Memory B cell (primary cell): ENCODE data around the gene RAPGEF6.

Experiments
- ATAC-seq: fragments of 150-1000 bp; cut with Tn5 transposase; 2 replicates; pipeline ENCODE4 v1.10.0; 2021; ENCODE audit warnings: low read depth, mild to moderate bottlenecking, moderate library complexity
- DNase-seq, 2 donors: peaks; one replicate each; pipeline ENCODE4 v3.0.0; 2022; ENCODE audit warnings: low spot score in 2 of 2
- H3K27ac Mint-ChIP-seq: one replicate; pipeline ENCODE4 v1.8.0; 2022; ENCODE audit warnings: mild to moderate bottlenecking, moderate library complexity, mixed read lengths
- H3K27me3 Mint-ChIP-seq: one replicate; pipeline ENCODE4 v1.8.0; 2022; ENCODE audit warnings: mixed read lengths
- H3K36me3 Mint-ChIP-seq: one replicate; pipeline ENCODE4 v1.8.0; 2022; ENCODE audit warnings: mild to moderate bottlenecking, mixed read lengths
- H3K4me1 Mint-ChIP-seq: one replicate; pipeline ENCODE4 v1.8.0; 2022; ENCODE audit warnings: mixed read lengths
- H3K4me3 Mint-ChIP-seq: one replicate; pipeline ENCODE4 v1.8.0; 2022; ENCODE audit warnings: mild to moderate bottlenecking, moderate library complexity, mixed read lengths
- H3K9me3 Mint-ChIP-seq: one replicate; pipeline ENCODE4 v1.8.0; 2022; ENCODE audit warnings: mixed read lengths

Gene RAPGEF6

GRCh38 chr5:131659290-131659689, 24.3 kb upstream of the RAPGEF6 start:
- Mint-ChIP-seq H3K27me3 (no peaks in the 10 kb centered on the region), H3K4me1 (no peaks in the 10 kb centered on the region), H3K27ac (no peak overlapping the region), H3K9me3 (peaks cover 14% of the 10 kb centered on the region), H3K36me3 (peaks cover 50% of the 10 kb centered on the region), H3K4me3 (no peak overlapping the region)
- ATAC-seq = no peak
- no peak for DNase-seq

DNA sequence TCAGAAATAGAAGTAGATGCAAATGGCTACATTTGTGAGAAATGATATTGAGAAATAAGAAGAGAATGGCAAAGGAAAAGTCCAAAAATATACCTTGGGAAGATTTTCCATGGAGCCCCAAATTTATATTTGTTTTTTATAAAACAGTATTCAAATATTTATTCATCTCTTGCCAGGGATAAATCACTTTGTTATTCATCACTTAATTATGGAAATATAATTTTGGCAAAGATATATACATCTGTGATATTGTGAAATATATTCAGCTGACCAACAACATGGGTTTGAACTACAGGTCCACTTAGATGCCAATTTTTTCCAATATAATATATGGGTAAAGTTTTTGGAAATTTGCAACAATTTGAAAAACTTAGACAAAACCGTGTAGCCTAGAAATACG, 19.7 kb upstream of the RAPGEF6 start:
- no peaks in the 10 kb centered on the region for H3K27me3 Mint-ChIP-seq
- H3K9me3 Mint-ChIP-seq = peaks cover 9% of the 10 kb centered on the region
- H3K36me3 Mint-ChIP-seq = peaks cover 41% of the 10 kb centered on the region
- H3K4me1 Mint-ChIP-seq = peaks cover 3% of the 10 kb centered on the region
- no peak overlapping the region for H3K27ac Mint-ChIP-seq
- ATAC-seq (no peak), DNase-seq (no peak)
- H3K4me3 Mint-ChIP-seq = no peak overlapping the region

DNA sequence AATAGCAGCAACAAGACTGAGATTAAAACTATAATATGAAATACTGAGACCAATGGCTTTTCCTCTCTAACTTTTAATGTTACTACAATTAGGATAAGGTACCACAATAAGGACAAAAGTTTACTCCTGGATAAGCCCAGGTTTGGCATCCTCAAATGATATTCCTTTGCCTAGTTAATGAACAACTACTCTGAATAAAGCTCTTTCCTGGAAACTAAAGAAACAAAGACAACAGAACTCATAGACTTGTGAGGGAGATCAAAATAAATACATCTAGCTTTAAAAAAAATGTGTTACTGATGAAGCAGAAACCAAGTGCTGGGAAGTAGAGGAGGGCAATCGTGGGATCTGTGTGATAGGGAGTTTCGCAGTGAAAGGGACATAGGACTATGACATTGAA, 19.3 kb upstream of the RAPGEF6 start:
- Mint-ChIP-seq H3K27ac (no peak overlapping the region), H3K36me3 (peaks cover 39% of the 10 kb centered on the region), H3K4me3 (no peak overlapping the region), H3K27me3 (no peaks in the 10 kb centered on the region), H3K9me3 (peaks cover 8% of the 10 kb centered on the region), H3K4me1 (peaks cover 3% of the 10 kb centered on the region)
- ATAC-seq (no peak), DNase-seq (no peak)

GRCh38 chr5:131649161-131649560, 14.1 kb upstream of the RAPGEF6 start:
- ATAC-seq = no peak

DNA sequence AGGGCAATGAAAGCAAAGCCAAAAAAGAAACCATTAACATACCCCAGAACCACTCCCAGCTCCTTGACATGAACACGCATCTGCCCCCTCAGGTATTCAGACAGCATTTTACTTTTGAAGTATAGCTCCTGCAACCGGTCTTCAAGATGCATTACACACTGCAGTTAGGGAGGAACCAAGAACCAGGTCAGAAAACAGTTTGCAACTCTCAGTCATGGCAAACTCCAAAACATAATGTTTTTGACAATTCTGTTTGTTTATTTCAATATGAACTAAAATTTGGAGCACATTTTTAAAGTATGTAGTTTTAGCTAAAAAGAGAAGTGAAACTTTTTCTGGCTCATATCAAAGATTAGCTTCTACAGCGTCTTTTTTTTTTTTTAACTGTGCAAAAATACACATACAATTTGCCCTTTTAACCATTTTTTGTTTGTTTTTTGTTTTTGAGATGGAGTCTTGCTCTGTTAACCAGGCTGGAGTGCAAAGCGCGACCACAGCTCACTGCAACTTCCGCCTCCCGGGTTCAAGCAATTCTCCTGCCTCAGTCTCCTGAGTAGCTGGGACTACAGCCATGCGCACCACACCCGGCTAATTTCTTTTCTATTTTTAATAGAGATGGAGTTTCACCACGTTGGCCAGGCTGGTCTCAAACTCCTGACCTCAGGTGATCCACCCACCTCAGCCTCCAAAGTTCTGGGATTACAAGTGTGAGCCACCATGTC, 12.2 kb upstream of the RAPGEF6 start:
- peak in 1 of 2 donors; percentile 40 for DNase-seq
- peak; percentile 94 for ATAC-seq
- peaks cover 21% of the 10 kb centered on the region for H3K36me3 Mint-ChIP-seq
- H3K4me3 Mint-ChIP-seq = peak overlapping the region; percentile 88
- H3K27me3 Mint-ChIP-seq = no peaks in the 10 kb centered on the region
- H3K4me1 Mint-ChIP-seq = peaks cover 12% of the 10 kb centered on the region
- H3K27ac Mint-ChIP-seq = peak overlapping the region; percentile 87
- peaks cover 8% of the 10 kb centered on the region for H3K9me3 Mint-ChIP-seq

More at GRCh38 chr5:131649161-131649560, 14.1 kb upstream of the RAPGEF6 start:
- H3K9me3 Mint-ChIP-seq = peaks cover 8% of the 10 kb centered on the region
- no peak for DNase-seq
- no peak overlapping the region for H3K27ac Mint-ChIP-seq
- no peaks in the 10 kb centered on the region for H3K27me3 Mint-ChIP-seq
- peaks cover 19% of the 10 kb centered on the region for H3K36me3 Mint-ChIP-seq
- H3K4me3 Mint-ChIP-seq = no peak overlapping the region
- H3K4me1 Mint-ChIP-seq = peaks cover 12% of the 10 kb centered on the region

GRCh38 chr5:131644822-131645221, 9.8 kb upstream of the RAPGEF6 start:
- peaks cover 5% of the 10 kb centered on the region for H3K36me3 Mint-ChIP-seq
- H3K27ac Mint-ChIP-seq = no peak overlapping the region
- no peak overlapping the region for H3K4me3 Mint-ChIP-seq
- DNase-seq (no peak), ATAC-seq (no peak)
- peaks cover 15% of the 10 kb centered on the region for H3K4me1 Mint-ChIP-seq
- H3K27me3 Mint-ChIP-seq = no peaks in the 10 kb centered on the region
- peaks cover 2% of the 10 kb centered on the region for H3K9me3 Mint-ChIP-seq

GRCh38 chr5:131644370-131644769, 9.3 kb upstream of the RAPGEF6 start:
- no peak for DNase-seq
- H3K4me1 Mint-ChIP-seq = peaks cover 20% of the 10 kb centered on the region
- H3K27me3 Mint-ChIP-seq = no peaks in the 10 kb centered on the region
- H3K27ac Mint-ChIP-seq = no peak overlapping the region
- no peak for ATAC-seq
- H3K36me3 Mint-ChIP-seq = peaks cover 2% of the 10 kb centered on the region
- no peaks in the 10 kb centered on the region for H3K9me3 Mint-ChIP-seq
- no peak overlapping the region for H3K4me3 Mint-ChIP-seq

GRCh38 chr5:131641494-131641893, 6.5 kb upstream of the RAPGEF6 start:
- Mint-ChIP-seq H3K9me3 (no peaks in the 10 kb centered on the region), H3K4me1 (peaks cover 13% of the 10 kb centered on the region), H3K4me3 (no peak overlapping the region), H3K27ac (no peak overlapping the region), H3K27me3 (no peaks in the 10 kb centered on the region), H3K36me3 (peaks cover 2% of the 10 kb centered on the region)
- ATAC-seq (no peak), DNase-seq (no peak)

- Mint-ChIP-seq H3K4me1 (peaks cover 15% of the 10 kb centered on the region), H3K36me3 (peaks cover 2% of the 10 kb centered on the region), H3K4me3 (no peak overlapping the region), H3K27ac (no peak overlapping the region), H3K9me3 (no peaks in the 10 kb centered on the region), H3K27me3 (no peaks in the 10 kb centered on the region)
- DNase-seq (no peak), ATAC-seq (peak; percentile 58)
Observed at GRCh38 chr5:131640043-131640856, 5.2 kb upstream of the RAPGEF6 start.

DNA sequence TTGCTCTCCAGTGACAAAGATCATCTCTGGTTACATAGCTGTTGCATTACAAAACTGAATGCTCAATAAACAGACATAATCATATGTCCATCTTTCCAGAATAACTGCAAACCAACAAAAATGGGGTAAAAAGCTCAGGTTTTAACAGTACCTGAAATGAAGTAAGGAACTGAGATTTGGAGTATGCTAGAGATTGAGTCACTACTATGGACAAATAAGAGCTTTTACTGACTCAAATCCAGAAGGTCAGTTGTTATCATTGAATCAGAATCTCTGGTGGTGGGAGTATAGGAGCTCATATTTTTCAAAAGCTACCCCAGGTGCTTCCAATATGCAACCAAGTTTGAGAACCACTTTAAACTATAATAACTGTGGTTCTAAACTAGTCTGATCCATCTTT, 4.1 kb upstream of the RAPGEF6 start:
- H3K27ac Mint-ChIP-seq = peak overlapping the region; percentile 38
- no peak for ATAC-seq

DNA sequence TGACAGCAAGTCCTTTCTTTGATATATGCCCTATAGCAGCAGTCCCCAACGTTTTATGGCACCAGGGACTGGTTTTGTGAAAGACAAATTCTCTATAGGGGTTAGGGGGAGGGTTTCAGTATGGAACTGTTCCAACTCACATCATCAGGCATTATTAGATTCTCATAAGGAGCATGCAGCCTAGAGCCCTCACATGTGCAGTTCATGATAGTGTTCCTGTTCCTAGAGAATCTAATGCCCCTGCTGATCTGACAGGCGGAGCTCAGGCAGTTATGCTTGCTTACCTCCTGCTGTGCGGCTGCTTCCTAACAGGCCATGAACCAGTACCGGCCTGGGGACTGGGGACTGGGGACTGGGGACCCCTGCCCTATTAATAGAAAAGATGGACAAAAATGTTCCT, 2.7 kb upstream of the RAPGEF6 start:
- DNase-seq = no peak
- no peak for ATAC-seq
- Mint-ChIP-seq H3K27ac (no peak overlapping the region), H3K36me3 (no peaks in the 10 kb centered on the region), H3K27me3 (no peaks in the 10 kb centered on the region), H3K9me3 (no peaks in the 10 kb centered on the region), H3K4me3 (no peak overlapping the region), H3K4me1 (peaks cover 23% of the 10 kb centered on the region)

More for the DNA sequence above, 4.1 kb upstream of the RAPGEF6 start:
- no peaks in the 10 kb centered on the region for H3K9me3 Mint-ChIP-seq
- H3K36me3 Mint-ChIP-seq = peaks cover 2% of the 10 kb centered on the region
- H3K4me1 Mint-ChIP-seq = peaks cover 17% of the 10 kb centered on the region
- H3K27me3 Mint-ChIP-seq = no peaks in the 10 kb centered on the region
- no peak overlapping the region for H3K4me3 Mint-ChIP-seq
- no peak for DNase-seq

GRCh38 chr5:131635684-131636572, 899 bp upstream of the RAPGEF6 start:
- Mint-ChIP-seq H3K27me3 (no peaks in the 10 kb centered on the region), H3K4me1 (peaks cover 23% of the 10 kb centered on the region), H3K9me3 (no peaks in the 10 kb centered on the region), H3K4me3 (peak overlapping the region; percentile 97), H3K27ac (peak overlapping the region; percentile 99), H3K36me3 (no peaks in the 10 kb centered on the region)
- DNase-seq = no peak
- ATAC-seq = peak; percentile 0

DNA sequence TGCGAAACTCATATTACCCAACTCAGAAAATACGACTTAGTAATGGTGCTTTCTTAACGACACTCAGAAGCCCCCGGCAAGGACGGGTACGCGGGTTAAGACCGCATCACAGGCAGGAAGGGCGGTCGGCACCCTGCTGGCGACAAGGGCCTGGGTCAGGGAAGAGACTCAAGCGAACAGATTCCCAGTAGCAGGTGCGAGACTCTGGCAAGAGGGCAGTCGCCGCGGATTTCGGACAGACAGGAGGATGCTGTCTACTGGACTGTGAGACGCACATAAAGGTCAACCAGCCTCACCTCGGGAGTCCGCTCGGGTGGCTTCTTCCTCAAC, 398 bp downstream of the RAPGEF6 start:
- ATAC-seq (peak; percentile 25), DNase-seq (peak in 1 of 2 donors; percentile 57)
- H3K9me3 Mint-ChIP-seq = no peaks in the 10 kb centered on the region
- H3K27me3 Mint-ChIP-seq = no peaks in the 10 kb centered on the region
- peak overlapping the region; percentile 97 for H3K4me3 Mint-ChIP-seq
- peak overlapping the region; percentile 99 for H3K27ac Mint-ChIP-seq
- peaks cover 17% of the 10 kb centered on the region for H3K4me1 Mint-ChIP-seq
- no peaks in the 10 kb centered on the region for H3K36me3 Mint-ChIP-seq

- Mint-ChIP-seq H3K27me3 (no peaks in the 10 kb centered on the region), H3K4me3 (peak overlapping the region; percentile 97), H3K36me3 (no peaks in the 10 kb centered on the region), H3K27ac (peak overlapping the region; percentile 99), H3K9me3 (no peaks in the 10 kb centered on the region), H3K4me1 (peaks cover 17% of the 10 kb centered on the region)
- DNase-seq (no peak), ATAC-seq (no peak)
Observed at GRCh38 chr5:131634238-131634637, 791 bp downstream of the RAPGEF6 start.
